Muscle layer of colon (tissue), 2 donors: ENCODE results near the gene CNTNAP2.

Experiments
- H3K27ac ChIP-seq: one replicate; pipeline ENCODE4 v1.7.0; 2013; ENCODE audit warnings: low read depth, mild to moderate bottlenecking, low read length, moderate library complexity
- H3K27me3 ChIP-seq, 2 donors: one replicate each; pipeline ENCODE4 v1.7.0; 2013; ENCODE audit warnings: low read length in 2 of 2, mild to moderate bottlenecking in 2 of 2; ENCODE audit not compliant: insufficient read depth in 2 of 2, control insufficient read depth in 1 of 2
- H3K36me3 ChIP-seq: one replicate; pipeline ENCODE4 v1.7.0; 2013; ENCODE audit warnings: mild to moderate bottlenecking, low read length; ENCODE audit not compliant: insufficient read depth
- H3K4me1 ChIP-seq: one replicate; pipeline ENCODE4 v1.7.0; 2013; ENCODE audit warnings: mild to moderate bottlenecking, low read length; ENCODE audit not compliant: insufficient read depth
- H3K4me3 ChIP-seq, 2 donors: one replicate each; pipeline ENCODE4 v1.7.0; 2013; ENCODE audit warnings: low read length in 2 of 2, low read depth in 1 of 2, mild to moderate bottlenecking in 1 of 2, moderate library complexity in 1 of 2
- H3K9ac ChIP-seq: one replicate; pipeline ENCODE4 v1.7.0; 2013; ENCODE audit warnings: low read length
- H3K9me3 ChIP-seq: one replicate; pipeline ENCODE4 v1.7.0; 2013; ENCODE audit warnings: mild to moderate bottlenecking, low read length
- donor health status: abdominal sarcoma.
- donor health status: Adenocarcinoma of cecum.

CNTNAP2 gene

DNA sequence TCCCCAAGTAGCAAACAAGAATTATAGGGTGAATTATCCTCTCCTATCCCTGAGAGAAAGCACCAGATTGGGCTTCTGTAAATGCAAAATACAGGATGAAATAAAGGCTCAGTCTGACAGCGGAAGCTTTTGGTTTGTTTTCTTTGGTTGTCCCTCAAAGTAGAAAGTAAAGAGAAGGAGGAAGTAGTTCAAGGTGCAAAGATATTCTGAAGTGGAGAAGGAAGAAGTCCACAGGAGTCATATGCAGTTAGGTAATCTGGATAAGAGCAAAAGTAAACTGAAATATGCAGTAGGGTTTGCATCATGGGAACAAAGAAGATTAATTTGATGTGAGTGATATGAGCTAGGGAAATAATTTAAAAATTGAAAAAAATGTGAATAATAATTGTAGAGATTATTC, 1071.9 kb downstream of the CNTNAP2 start:
- Histone ChIP-seq H3K9me3 (no peaks in the 10 kb centered on the region), H3K4me3 (no peak overlapping the region), H3K9ac (no peak overlapping the region), H3K36me3 (no peaks in the 10 kb centered on the region), H3K27ac (no peak overlapping the region), H3K4me1 (no peaks in the 10 kb centered on the region), H3K27me3 (no peaks in the 10 kb centered on the region)

GRCh38 chr7:147193476-147193875, 1076.9 kb downstream of the CNTNAP2 start:
- no peaks in the 10 kb centered on the region for H3K9me3 ChIP-seq
- no peaks in the 10 kb centered on the region for H3K4me1 ChIP-seq
- no peaks in the 10 kb centered on the region for H3K36me3 ChIP-seq
- no peak overlapping the region for H3K27ac ChIP-seq
- no peaks in the 10 kb centered on the region for H3K27me3 ChIP-seq
- H3K9ac ChIP-seq: no peak overlapping the region
- no peak overlapping the region for H3K4me3 ChIP-seq

DNA sequence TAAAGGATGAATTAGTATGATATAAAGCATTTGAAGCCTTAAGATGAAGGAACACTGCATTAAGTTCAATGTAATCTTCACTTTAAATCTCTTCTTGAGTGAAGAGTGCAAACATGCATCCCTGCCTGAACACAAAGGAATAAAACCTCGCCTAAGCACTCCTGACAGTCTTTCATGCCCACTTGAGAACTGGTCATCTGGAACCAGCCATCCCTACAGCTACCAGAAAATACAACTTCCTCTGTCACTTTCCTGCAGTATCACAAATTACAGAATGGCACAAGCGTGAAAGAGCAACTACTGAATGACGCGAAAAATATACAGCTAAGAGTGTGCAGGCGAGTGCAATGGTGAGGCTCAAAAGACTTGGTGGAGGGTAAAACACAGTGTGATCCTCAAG, 1079.9 kb downstream of the CNTNAP2 start:
- no peak overlapping the region for H3K27ac ChIP-seq
- H3K9ac ChIP-seq: no peak overlapping the region
- no peak overlapping the region for H3K4me3 ChIP-seq
- H3K36me3 ChIP-seq: no peaks in the 10 kb centered on the region
- no peaks in the 10 kb centered on the region for H3K9me3 ChIP-seq
- no peaks in the 10 kb centered on the region for H3K27me3 ChIP-seq
- no peaks in the 10 kb centered on the region for H3K4me1 ChIP-seq

- H3K4me1 ChIP-seq: no peaks in the 10 kb centered on the region
- no peaks in the 10 kb centered on the region for H3K9me3 ChIP-seq
- H3K4me3 ChIP-seq: no peak overlapping the region
- no peak overlapping the region for H3K27ac ChIP-seq
- no peaks in the 10 kb centered on the region for H3K27me3 ChIP-seq
- no peaks in the 10 kb centered on the region for H3K36me3 ChIP-seq
- H3K9ac ChIP-seq: no peak overlapping the region
Measured at GRCh38 chr7:147197006-147197405, 1080.4 kb downstream of the CNTNAP2 start.

DNA sequence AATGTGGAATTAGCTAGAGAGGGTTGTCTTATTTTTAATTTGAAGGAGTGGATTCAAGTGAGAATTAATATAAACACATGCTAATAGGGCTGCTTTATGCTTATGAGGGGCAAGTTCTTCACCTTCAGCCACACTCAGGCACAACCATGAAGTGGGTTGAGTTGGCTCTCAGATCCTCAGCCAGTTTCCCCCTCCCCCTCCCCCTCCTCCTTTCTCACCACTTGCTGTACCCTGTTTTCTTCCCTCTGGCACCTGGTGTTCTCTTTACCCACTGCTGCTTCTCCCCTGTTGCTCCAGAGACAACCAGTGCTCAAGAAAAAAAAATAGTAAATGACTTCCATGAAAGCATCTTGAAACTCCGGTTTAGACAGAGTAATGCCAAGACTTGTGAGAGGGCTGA, 1083.3 kb downstream of the CNTNAP2 start:
- H3K9me3 ChIP-seq: no peaks in the 10 kb centered on the region
- no peak overlapping the region for H3K9ac ChIP-seq
- no peak overlapping the region for H3K4me3 ChIP-seq
- no peak overlapping the region for H3K27ac ChIP-seq
- no peaks in the 10 kb centered on the region for H3K36me3 ChIP-seq
- no peaks in the 10 kb centered on the region for H3K27me3 ChIP-seq
- no peaks in the 10 kb centered on the region for H3K4me1 ChIP-seq

- Histone ChIP-seq H3K4me1 (no peaks in the 10 kb centered on the region), H3K27ac (no peak overlapping the region), H3K27me3 (no peaks in the 10 kb centered on the region), H3K36me3 (no peaks in the 10 kb centered on the region), H3K4me3 (no peak overlapping the region), H3K9me3 (no peaks in the 10 kb centered on the region), H3K9ac (no peak overlapping the region)
Measured at GRCh38 chr7:147207988-147208387, 1091.4 kb downstream of the CNTNAP2 start.

DNA sequence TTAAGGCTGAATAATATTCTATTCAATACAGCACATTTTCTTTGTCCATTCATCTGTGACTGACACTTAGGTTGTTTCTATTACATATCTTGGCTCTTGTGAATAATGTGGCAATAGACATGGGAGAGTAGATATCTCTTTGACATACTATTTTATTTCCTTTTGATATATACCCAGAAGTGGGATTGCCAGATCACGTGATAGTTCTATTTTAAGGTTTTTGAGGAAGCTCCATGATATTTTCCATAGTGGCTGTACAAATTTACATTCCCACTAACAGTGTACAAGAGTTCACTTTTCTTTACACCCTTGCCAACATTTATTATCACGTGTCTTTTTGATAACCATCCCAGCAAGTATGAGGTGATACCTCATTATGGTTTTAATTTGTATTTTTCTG, 1114.7 kb downstream of the CNTNAP2 start:
- H3K4me3 ChIP-seq: no peak overlapping the region
- H3K9ac ChIP-seq: no peak overlapping the region
- H3K4me1 ChIP-seq: no peaks in the 10 kb centered on the region
- H3K36me3 ChIP-seq: no peaks in the 10 kb centered on the region
- no peak overlapping the region for H3K27ac ChIP-seq
- no peaks in the 10 kb centered on the region for H3K27me3 ChIP-seq
- H3K9me3 ChIP-seq: no peaks in the 10 kb centered on the region

- Histone ChIP-seq H3K27me3 (no peaks in the 10 kb centered on the region), H3K9ac (no peak overlapping the region), H3K4me1 (no peaks in the 10 kb centered on the region), H3K27ac (no peak overlapping the region), H3K36me3 (no peaks in the 10 kb centered on the region), H3K9me3 (no peaks in the 10 kb centered on the region), H3K4me3 (no peak overlapping the region)
Measured at GRCh38 chr7:147235645-147236382, 1119.2 kb downstream of the CNTNAP2 start.

- H3K9ac ChIP-seq: no peak overlapping the region
- H3K27ac ChIP-seq: no peak overlapping the region
- no peaks in the 10 kb centered on the region for H3K4me1 ChIP-seq
- H3K27me3 ChIP-seq: no peaks in the 10 kb centered on the region
- no peaks in the 10 kb centered on the region for H3K9me3 ChIP-seq
- no peak overlapping the region for H3K4me3 ChIP-seq
- no peaks in the 10 kb centered on the region for H3K36me3 ChIP-seq
Measured at GRCh38 chr7:147240468-147240867, 1123.9 kb downstream of the CNTNAP2 start.

DNA sequence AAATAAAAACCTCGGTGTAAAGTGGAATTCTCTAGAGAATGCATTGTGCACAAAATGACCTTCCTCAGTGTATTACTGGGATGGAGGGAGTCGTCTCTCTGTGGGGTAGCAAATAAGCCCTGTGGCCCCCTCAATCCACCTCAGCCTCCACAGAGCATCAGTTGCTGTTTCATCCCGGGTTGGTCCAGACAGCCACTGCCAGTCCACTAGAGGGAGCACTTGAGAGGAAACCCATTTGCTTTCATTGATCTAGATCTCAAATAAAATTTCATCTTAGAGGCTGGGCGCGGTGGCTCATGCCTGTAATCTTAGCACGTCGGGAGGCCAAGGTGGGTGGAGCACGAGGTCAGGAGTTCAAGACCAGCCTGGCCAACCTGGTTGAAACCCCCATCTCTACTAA, 1128.7 kb downstream of the CNTNAP2 start:
- Histone ChIP-seq H3K4me1 (no peaks in the 10 kb centered on the region), H3K4me3 (no peak overlapping the region), H3K9ac (no peak overlapping the region), H3K9me3 (no peaks in the 10 kb centered on the region), H3K36me3 (no peaks in the 10 kb centered on the region), H3K27me3 (no peaks in the 10 kb centered on the region), H3K27ac (no peak overlapping the region)

GRCh38 chr7:147249956-147250355, 1133.4 kb downstream of the CNTNAP2 start:
- Histone ChIP-seq H3K4me3 (no peak overlapping the region), H3K36me3 (no peaks in the 10 kb centered on the region), H3K9me3 (no peaks in the 10 kb centered on the region)

GRCh38 chr7:147251751-147252325, 1135.2 kb downstream of the CNTNAP2 start:
- H3K36me3 ChIP-seq: no peaks in the 10 kb centered on the region
- no peaks in the 10 kb centered on the region for H3K4me1 ChIP-seq
- H3K9me3 ChIP-seq: no peaks in the 10 kb centered on the region
- H3K27me3 ChIP-seq: no peaks in the 10 kb centered on the region
- no peak overlapping the region for H3K9ac ChIP-seq
- H3K27ac ChIP-seq: no peak overlapping the region
- no peak overlapping the region for H3K4me3 ChIP-seq

More at GRCh38 chr7:147249956-147250355, 1133.4 kb downstream of the CNTNAP2 start:
- H3K27me3 ChIP-seq: no peaks in the 10 kb centered on the region
- no peak overlapping the region for H3K27ac ChIP-seq
- H3K9ac ChIP-seq: no peak overlapping the region
- H3K4me1 ChIP-seq: no peaks in the 10 kb centered on the region
